ENCODE results near the gene DPEP1. TPM values are rescaled to one million over a fixed set of nuclear protein-coding genes. Genes with fewer than 3 reads are reported as not detected.
"Not testable (repeated sequence)": the region's sequence is repeated elsewhere in the genome, so short reads cannot be mapped to it uniquely, and the experiment has no call there.

DPEP1 gene
- total and polyA plus RNA-seq, 8 donors: 109 to 168 (median 125) TPM

GRCh38 chr16:89667633-89668032 is 54.2 kb downstream of the DPEP1 start:
- TF ChIP-seq CTCF (IDR thresholded peaks at IDR 0.05): no peak
- no peak overlapping the region for H3K27ac ChIP-seq
- H3K9me3 ChIP-seq: no peaks in the 10 kb centered on the region
- H3K4me1 ChIP-seq: no peaks in the 10 kb centered on the region
- no peaks in the 10 kb centered on the region for H3K27me3 ChIP-seq
- H3K4me3 ChIP-seq: no peak overlapping the region
- intact Hi-C loops (cut with DNase I): no loop called here
- 78 to 90% methylated on average over 8 to 9 of the region's 9 CpGs for WGBS, 2 donors
- no peaks in the 10 kb centered on the region for H3K36me3 ChIP-seq
- ATAC-seq (no peak), FAIRE-seq (no peak), DNase-seq (peak in 1 of 6 donors; percentile 24)

GRCh38 chr16:89668790-89669158 is 55.3 kb downstream of the DPEP1 start:
- FAIRE-seq: no peak
- no peaks in the 10 kb centered on the region for H3K36me3 ChIP-seq
- no peaks in the 10 kb centered on the region for H3K4me1 ChIP-seq
- H3K4me3 ChIP-seq: no peak overlapping the region
- H3K27me3 ChIP-seq: no peaks in the 10 kb centered on the region
- intact Hi-C loops (cut with DNase I): no loop called here
- TF ChIP-seq CTCF (IDR thresholded peaks at IDR 0.05): no peak
- ATAC-seq: peak in 1 of 4 donors; percentile 43
- WGBS, 2 donors: 75 to 79% methylated on average over 5 of the region's 5 CpGs
- DNase-seq: no peak
- H3K9me3 ChIP-seq: no peaks in the 10 kb centered on the region
- no peak overlapping the region for H3K27ac ChIP-seq

GRCh38 chr16:89669755-89670154 is 56.3 kb downstream of the DPEP1 start:
- no peak for ATAC-seq
- FAIRE-seq: no peak
- WGBS, 2 donors: 90 to 94% methylated on average over 7 to 13 of the region's 13 CpGs

GRCh38 chr16:89670496-89671431 is 57.3 kb downstream of the DPEP1 start:
- intact Hi-C loops (cut with DNase I): no loop called here
- FAIRE-seq (no peak), DNase-seq (peak in 1 of 6 donors; percentile 19), ATAC-seq (no peak)
- H3K27me3 ChIP-seq: no peaks in the 10 kb centered on the region
- WGBS, 2 donors: 88 to 90% methylated on average over 10 of the region's 10 CpGs
- H3K36me3 ChIP-seq: no peaks in the 10 kb centered on the region
- H3K27ac ChIP-seq: no peak overlapping the region
- no peak overlapping the region for H3K4me3 ChIP-seq
- no peak for TF ChIP-seq CTCF (IDR thresholded peaks at IDR 0.05)
- H3K9me3 ChIP-seq: no peaks in the 10 kb centered on the region
- H3K4me1 ChIP-seq: no peaks in the 10 kb centered on the region

More at GRCh38 chr16:89669755-89670154, 56.3 kb downstream of the DPEP1 start:
- no peak overlapping the region for H3K27ac ChIP-seq
- H3K27me3 ChIP-seq: no peaks in the 10 kb centered on the region
- H3K9me3 ChIP-seq: no peaks in the 10 kb centered on the region
- H3K4me1 ChIP-seq: no peaks in the 10 kb centered on the region
- no peak for TF ChIP-seq CTCF (IDR thresholded peaks at IDR 0.05)
- H3K4me3 ChIP-seq: no peak overlapping the region
- intact Hi-C loops (cut with DNase I): no loop called here
- H3K36me3 ChIP-seq: no peaks in the 10 kb centered on the region
- DNase-seq: peak in 1 of 6 donors; percentile 53

- H3K36me3 ChIP-seq; H3K9me3 ChIP-seq; FAIRE-seq; H3K27ac ChIP-seq; DNase-seq; H3K4me3 ChIP-seq; H3K27me3 ChIP-seq; ATAC-seq; H3K4me1 ChIP-seq; intact Hi-C loops (cut with DNase I): not testable (repeated sequence)
- WGBS, 2 donors: 90 to 94% methylated on average over 4 of the region's 4 CpGs
Observed at GRCh38 chr16:89671565-89671964, 58.1 kb downstream of the DPEP1 start.

Measured in pancreas (tissue), 10 donors.